GM23338 (cell line): ENCODE measurements around the gene LRMDA. TPM values are rescaled to one million over a fixed set of nuclear protein-coding genes. Genes with fewer than 3 reads are reported as not detected.
A peak's percentile ranks its signal among the peaks of the same experiment; 100 is the strongest.

Source experiments
- ATAC-seq: fragments of 200-7000 bp; cut with Tn5 transposase; 3 replicates; pipeline ENCODE4 v1.9.1; 2020
- DNase-seq: peaks from one replicate; pipeline ENCODE4 v3.0.0-alpha.2; 2015; ENCODE audit warnings: low spot score
- H2AFZ ChIP-seq: fragments of 200-600 bp; sonication (generic); 2 replicates; pipeline ENCODE4 v1.8.0; 2016; ENCODE audit warnings: antibody characterized with exemption, mild to moderate bottlenecking, moderate library complexity
- H3F3A ChIP-seq: fragments of 200-600 bp; sonication (generic); replicated peaks from 2 replicates; pipeline ENCODE4 v1.8.0; 2017; ENCODE audit warnings: antibody characterized with exemption, mixed run types, low read depth
- H3K27ac ChIP-seq: fragments of 200-600 bp; sonication (generic); 2 replicates; pipeline ENCODE4 v1.6.1; 2016; ENCODE audit warnings: low read depth
- H3K27me3 ChIP-seq: fragments of 200-600 bp; sonication (generic); 2 replicates; pipeline ENCODE4 v1.8.0; 2016; ENCODE audit warnings: mild to moderate bottlenecking, mixed run types, moderate library complexity; ENCODE audit not compliant: insufficient read depth
- H3K36me3 ChIP-seq: fragments of 200-600 bp; sonication (generic); 2 replicates; pipeline ENCODE4 v1.8.0; 2016; ENCODE audit warnings: mild to moderate bottlenecking; ENCODE audit not compliant: insufficient read depth
- H3K4me1 ChIP-seq: fragments of 200-600 bp; sonication (generic); 2 replicates; pipeline ENCODE4 v1.8.0; 2016; ENCODE audit warnings: mild to moderate bottlenecking, moderate library complexity; ENCODE audit not compliant: insufficient read depth
- H3K4me2 ChIP-seq: fragments of 200-600 bp; sonication (generic); 2 replicates; pipeline ENCODE4 v1.7.1; 2017; ENCODE audit warnings: mixed run types
- H3K4me3 ChIP-seq: fragments of 200-600 bp; sonication (generic); 2 replicates; pipeline ENCODE4 v1.6.1; 2016; ENCODE audit warnings: mixed run types
- H3K79me2 ChIP-seq: fragments of 200-600 bp; sonication (generic); replicated peaks from 2 replicates; pipeline ENCODE4 v1.8.0; 2017; ENCODE audit warnings: mild to moderate bottlenecking; ENCODE audit not compliant: insufficient read depth
- H3K9me2 ChIP-seq: fragments of 200-600 bp; sonication (generic); 2 replicates; pipeline ENCODE4 v1.8.0; 2017; ENCODE audit not compliant: insufficient read depth
- H4K20me1 ChIP-seq: fragments of 200-600 bp; sonication (generic); replicated peaks from 2 replicates; pipeline ENCODE4 v1.8.0; 2017; ENCODE audit warnings: mild to moderate bottlenecking; ENCODE audit not compliant: insufficient read depth
- H3K27ac Mint-ChIP-seq: 2 replicates; pipeline ENCODE4 v1.8.0; 2020; ENCODE audit warnings: inconsistent platforms, mild to moderate bottlenecking, moderate library complexity, mixed read lengths
- H3K27me3 Mint-ChIP-seq: 3 replicates; pipeline ENCODE4 v1.8.0; 2022; ENCODE audit warnings: low read depth, mild to moderate bottlenecking, moderate library complexity, mixed read lengths, inconsistent platforms; ENCODE audit not compliant: insufficient read depth, poor library complexity
- H3K36me3 Mint-ChIP-seq: 3 replicates; pipeline ENCODE4 v1.8.0; 2021; ENCODE audit warnings: low read depth, mild to moderate bottlenecking, inconsistent platforms, moderate library complexity, mixed read lengths
- H3K4me1 Mint-ChIP-seq: 3 replicates; pipeline ENCODE4 v1.8.0; 2020; ENCODE audit warnings: mild to moderate bottlenecking, inconsistent platforms, mixed read lengths
- H3K4me3 Mint-ChIP-seq: 3 replicates; pipeline ENCODE4 v1.8.0; 2021; ENCODE audit warnings: moderate library complexity, mild to moderate bottlenecking, inconsistent platforms, mixed read lengths
- H3K9me3 Mint-ChIP-seq: 3 replicates; pipeline ENCODE4 v1.8.0; 2020; ENCODE audit warnings: moderate library complexity, mild to moderate bottlenecking, inconsistent platforms, mixed read lengths
- EZH2phosphoT487 ChIP-seq: fragments of 200-600 bp; sonication (generic); IDR thresholded peaks from one replicate; pipeline ENCODE4 v1.8.1; 2018; ENCODE audit warnings: antibody characterized with exemption; ENCODE audit not compliant: unreplicated experiment
- REST ChIP-seq: IDR thresholded peaks from one replicate; pipeline ENCODE4 v1.6.1; 2018; ENCODE audit warnings: antibody characterized with exemption; ENCODE audit not compliant: unreplicated experiment
- ZNF331 ChIP-seq: fragments of 250-450 bp; sonication (Bioruptor Pico); IDR thresholded peaks from 2 replicates; pipeline ENCODE4 v1.5.0; 2020; ENCODE audit warnings: low read depth, mild to moderate bottlenecking, moderate library complexity
- ZNF462 ChIP-seq: fragments of 250-450 bp; sonication (Bioruptor Pico); IDR thresholded peaks from 2 replicates; pipeline ENCODE4 v1.5.0; 2020; ENCODE audit warnings: mild to moderate bottlenecking, moderate library complexity
- polyA plus RNA-seq: library from polyadenylated mRNA; unstranded; fragments of >200 nt; fragmentation: Nextera tagmentation; extraction: Ambion mirVana; gene quantifications from 2 replicates; pipeline ENCODE4 v1.2.1, GENCODE V29; 2016
- total RNA-seq: library from RNA; depleted of rRNA; stranded (reverse); fragments of >200 nt; shearing (Covaris generic); gene quantifications from 2 replicates; pipeline ENCODE4 v1.2.3, GENCODE V29; 2014
- TF ChIP-seq, protein P1 (sequence below), 2 experiments: fragments of 200-600 bp in 1 of 2; sonication (generic) in 1 of 2; conservative IDR thresholded peaks; 2 replicates each; pipeline versions ENCODE4 v1.5.1 to v1.6.1; 2016 to 2017; ENCODE audit warnings: antibody characterized with exemption in 2 of 2, low read depth in 2 of 2, mild to moderate bottlenecking in 2 of 2, moderate library complexity in 1 of 2

The LRMDA gene
- total and polyA plus RNA-seq, 2 experiments from 2014 or later: 0.90 to 1.8 TPM

GRCh38 chr10:76038696-76039095 is 607.3 kb downstream of the LRMDA start:
- no peak for DNase-seq
- Mint-ChIP-seq H3K4me1 (peaks cover 22% of the 10 kb centered on the region), H3K27ac (no peak overlapping the region), H3K36me3 (peaks cover 19% of the 10 kb centered on the region), H3K27me3 (peaks cover 1% of the 10 kb centered on the region), H3K4me3 (no peak overlapping the region), H3K9me3 (peaks cover 24% of the 10 kb centered on the region)
- Histone ChIP-seq H3K27ac (no peak overlapping the region), H3K4me3 (no peak overlapping the region), H2AFZ (no peak overlapping the region), H3K4me2 (no peak overlapping the region), H4K20me1 (no peaks in the 10 kb centered on the region), H3F3A (no peaks in the 10 kb centered on the region), H3K79me2 (no peaks in the 10 kb centered on the region), H3K27me3 (no peaks in the 10 kb centered on the region), H3K36me3 (no peaks in the 10 kb centered on the region), H3K9me2 (0 out of 2 replicates have a peak, but pooled peaks cover 4% of the 10 kb centered on the region), H3K4me1 (peaks cover 4% of the 10 kb centered on the region)
- ATAC-seq: no peak
- TF ChIP-seq REST (no peak), ZNF331 (peak; percentile 96), ZNF462 (CRISPR knock-in tag) (no peak), EZH2phosphoT487 (no peak)
- TF ChIP-seq, protein P1, sequence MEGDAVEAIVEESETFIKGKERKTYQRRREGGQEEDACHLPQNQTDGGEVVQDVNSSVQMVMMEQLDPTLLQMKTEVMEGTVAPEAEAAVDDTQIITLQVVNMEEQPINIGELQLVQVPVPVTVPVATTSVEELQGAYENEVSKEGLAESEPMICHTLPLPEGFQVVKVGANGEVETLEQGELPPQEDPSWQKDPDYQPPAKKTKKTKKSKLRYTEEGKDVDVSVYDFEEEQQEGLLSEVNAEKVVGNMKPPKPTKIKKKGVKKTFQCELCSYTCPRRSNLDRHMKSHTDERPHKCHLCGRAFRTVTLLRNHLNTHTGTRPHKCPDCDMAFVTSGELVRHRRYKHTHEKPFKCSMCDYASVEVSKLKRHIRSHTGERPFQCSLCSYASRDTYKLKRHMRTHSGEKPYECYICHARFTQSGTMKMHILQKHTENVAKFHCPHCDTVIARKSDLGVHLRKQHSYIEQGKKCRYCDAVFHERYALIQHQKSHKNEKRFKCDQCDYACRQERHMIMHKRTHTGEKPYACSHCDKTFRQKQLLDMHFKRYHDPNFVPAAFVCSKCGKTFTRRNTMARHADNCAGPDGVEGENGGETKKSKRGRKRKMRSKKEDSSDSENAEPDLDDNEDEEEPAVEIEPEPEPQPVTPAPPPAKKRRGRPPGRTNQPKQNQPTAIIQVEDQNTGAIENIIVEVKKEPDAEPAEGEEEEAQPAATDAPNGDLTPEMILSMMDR (conservative IDR thresholded peaks at IDR 0.05; ENCODE audit: low read depth in 2 of 2): no peak
